K562 (cell line): ENCODE results near the gene TMEM127. TPM values are rescaled to one million over a fixed set of nuclear protein-coding genes. Genes with fewer than 3 reads are reported as not detected.
A peak's percentile ranks its signal among the peaks of the same experiment; 100 is the strongest.

Experiments used
- KAT8 ChIP-seq: fragments of 450-650 bp; IDR thresholded peaks from 2 replicates; pipeline ENCODE4 v1.6.1; 2016; ENCODE audit warnings: low read depth, mild to moderate bottlenecking
- POLR2H ChIP-seq: IDR thresholded peaks from 2 replicates; pipeline ENCODE4 v1.6.1; 2016; ENCODE audit warnings: missing genetic modification characterization, low read depth, mild to moderate bottlenecking, control low read depth, missing compliant biosample characterization, moderate library complexity
- RB1 ChIP-seq: fragments of 450-650 bp; IDR thresholded peaks from 2 replicates; pipeline ENCODE4 v1.6.1; 2017; ENCODE audit warnings: low read depth, mild to moderate bottlenecking
- SIN3A ChIP-seq, 2 experiments: fragments of 150-350 bp in 1 of 2; IDR thresholded peaks; 2 replicates each; pipeline ENCODE4 v1.6.1; 2011 to 2016; ENCODE audit warnings: borderline replicate concordance in 2 of 2, low read depth in 2 of 2, low read length in 2 of 2, mild to moderate bottlenecking in 2 of 2, moderate library complexity in 2 of 2; ENCODE audit not compliant: control insufficient read depth in 1 of 2
- ZFP1 ChIP-seq: fragments of 450-650 bp; formaldehyde crosslinking; IDR thresholded peaks from 2 replicates; pipeline ENCODE4 v1.4.0; 2020; ENCODE audit warnings: mild to moderate bottlenecking, mixed read lengths
- polyA plus RNA-seq, 8 experiments: library from polyadenylated mRNA; depleted of rRNA in 4 of 8; stranded (reverse) in 5 of 8; unstranded in 3 of 8; fragments of >200 nt; fragmentation: Nextera tagmentation in 2 of 8; fragmentation: Illumina TruSeq in 1 of 8; extraction: Ambion mirVana in 2 of 8; extraction: Trizol in 1 of 8; gene quantifications; 2 replicates each; pipeline versions ENCODE4 v1.2.1 to v1.2.3, GENCODE V29; 2011 to 2014; ENCODE audit warnings: inconsistent platforms in 1 of 8, missing spikeins in 1 of 8
- total RNA-seq, 7 experiments: library from RNA; depleted of rRNA in 6 of 7; stranded (reverse); fragments of >200 nt in 6 of 7; fragmentation: Illumina TruSeq in 2 of 7; extraction: Trizol in 2 of 7; gene quantifications; 2 replicates each; pipeline versions ENCODE4 v1.2.1 to v1.2.3, GENCODE V29; 2011 to 2021; ENCODE audit warnings: low replicate concordance in 1 of 7
- TF ChIP-seq, protein P1 (sequence below), 3 experiments: IDR thresholded peaks in 2 of 3; conservative IDR thresholded peaks in 1 of 3; 2 replicates each; pipeline ENCODE4 v1.5.1; 2011 to 2012; ENCODE audit warnings: low read length in 3 of 3, mild to moderate bottlenecking in 3 of 3, control low read depth in 2 of 3, improper control_type of control experiment in 1 of 3, inconsistent platforms in 1 of 3, low read depth in 1 of 3, mixed read lengths in 1 of 3, moderate library complexity in 1 of 3; ENCODE audit not compliant: insufficient read depth in 2 of 3
- TF ChIP-seq, protein P2 (sequence below): fragments of 450-650 bp; formaldehyde crosslinking; IDR thresholded peaks from 2 replicates; pipeline ENCODE4 v1.4.0; 2020; ENCODE audit warnings: mild to moderate bottlenecking, moderate library complexity
- TF ChIP-seq, protein P3 (sequence below): sonication (generic); formaldehyde crosslinking; IDR thresholded peaks from 2 replicates; pipeline ENCODE4 v1.8.1; 2023; ENCODE audit warnings: mild to moderate bottlenecking, missing genetic modification reagents

Gene TMEM127
- total and polyA plus RNA-seq, 9 of the 15 experiments (the other 6 are each of a cell fraction or from before 2014, with no cell fraction given): 1.7 to 20.0 (median 9.9) TPM

- TF ChIP-seq, protein P1, sequence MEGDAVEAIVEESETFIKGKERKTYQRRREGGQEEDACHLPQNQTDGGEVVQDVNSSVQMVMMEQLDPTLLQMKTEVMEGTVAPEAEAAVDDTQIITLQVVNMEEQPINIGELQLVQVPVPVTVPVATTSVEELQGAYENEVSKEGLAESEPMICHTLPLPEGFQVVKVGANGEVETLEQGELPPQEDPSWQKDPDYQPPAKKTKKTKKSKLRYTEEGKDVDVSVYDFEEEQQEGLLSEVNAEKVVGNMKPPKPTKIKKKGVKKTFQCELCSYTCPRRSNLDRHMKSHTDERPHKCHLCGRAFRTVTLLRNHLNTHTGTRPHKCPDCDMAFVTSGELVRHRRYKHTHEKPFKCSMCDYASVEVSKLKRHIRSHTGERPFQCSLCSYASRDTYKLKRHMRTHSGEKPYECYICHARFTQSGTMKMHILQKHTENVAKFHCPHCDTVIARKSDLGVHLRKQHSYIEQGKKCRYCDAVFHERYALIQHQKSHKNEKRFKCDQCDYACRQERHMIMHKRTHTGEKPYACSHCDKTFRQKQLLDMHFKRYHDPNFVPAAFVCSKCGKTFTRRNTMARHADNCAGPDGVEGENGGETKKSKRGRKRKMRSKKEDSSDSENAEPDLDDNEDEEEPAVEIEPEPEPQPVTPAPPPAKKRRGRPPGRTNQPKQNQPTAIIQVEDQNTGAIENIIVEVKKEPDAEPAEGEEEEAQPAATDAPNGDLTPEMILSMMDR (IDR thresholded peaks at IDR 0.05 in 2 of 3, conservative IDR thresholded peaks at IDR 0.05 in 1 of 3; ENCODE audit: insufficient read depth in 2 of 3, low read depth in 1 of 3, low read length in 3 of 3): peak; percentile 46 to 55 (median 47); a peak in 5 of 6 replicates
- TF ChIP-seq, protein P2, sequence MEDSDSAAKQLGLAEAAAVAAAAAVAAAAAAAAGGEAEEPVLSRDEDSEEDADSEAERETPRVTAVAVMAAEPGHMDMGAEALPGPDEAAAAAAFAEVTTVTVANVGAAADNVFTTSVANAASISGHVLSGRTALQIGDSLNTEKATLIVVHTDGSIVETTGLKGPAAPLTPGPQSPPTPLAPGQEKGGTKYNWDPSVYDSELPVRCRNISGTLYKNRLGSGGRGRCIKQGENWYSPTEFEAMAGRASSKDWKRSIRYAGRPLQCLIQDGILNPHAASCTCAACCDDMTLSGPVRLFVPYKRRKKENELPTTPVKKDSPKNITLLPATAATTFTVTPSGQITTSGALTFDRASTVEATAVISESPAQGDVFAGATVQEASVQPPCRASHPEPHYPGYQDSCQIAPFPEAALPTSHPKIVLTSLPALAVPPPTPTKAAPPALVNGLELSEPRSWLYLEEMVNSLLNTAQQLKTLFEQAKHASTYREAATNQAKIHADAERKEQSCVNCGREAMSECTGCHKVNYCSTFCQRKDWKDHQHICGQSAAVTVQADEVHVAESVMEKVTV (CRISPR knock-in tag): 0 out of 2 replicates have a peak, but pooled peaks have one; percentile 11
- TF ChIP-seq KAT8 (no peak), ZFP1 (0 out of 2 replicates have a peak, but pooled peaks have one; percentile 57), RB1 (peak; percentile 46; the same call in 1 of the 2 replicates), SIN3A (IDR thresholded peaks at IDR 0.05; ENCODE audit: borderline replicate concordance in 2 of 2, control insufficient read depth in 1 of 2, low read depth in 2 of 2, low read length in 2 of 2) (0 out of 4 replicates have a peak, but pooled peaks of 1 of the 2 experiments have one; percentile 3), POLR2H (no peak)
- TF ChIP-seq, protein P3, sequence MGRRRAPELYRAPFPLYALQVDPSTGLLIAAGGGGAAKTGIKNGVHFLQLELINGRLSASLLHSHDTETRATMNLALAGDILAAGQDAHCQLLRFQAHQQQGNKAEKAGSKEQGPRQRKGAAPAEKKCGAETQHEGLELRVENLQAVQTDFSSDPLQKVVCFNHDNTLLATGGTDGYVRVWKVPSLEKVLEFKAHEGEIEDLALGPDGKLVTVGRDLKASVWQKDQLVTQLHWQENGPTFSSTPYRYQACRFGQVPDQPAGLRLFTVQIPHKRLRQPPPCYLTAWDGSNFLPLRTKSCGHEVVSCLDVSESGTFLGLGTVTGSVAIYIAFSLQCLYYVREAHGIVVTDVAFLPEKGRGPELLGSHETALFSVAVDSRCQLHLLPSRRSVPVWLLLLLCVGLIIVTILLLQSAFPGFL (CRISPR knock-in tag): 0 out of 2 replicates have a peak, but pooled peaks have one; percentile 25
Measured at GRCh38 chr2:96264656-96265348, 995 bp downstream of the TMEM127 start (continued).
